Activated T-cell treated with anti-CD3 and anti-CD28 coated beads for 24 hours (primary cell): ENCODE measurements around the gene PEX5L.
"Not testable (repeated sequence)": the region's sequence is repeated elsewhere in the genome, so short reads cannot be mapped to it uniquely, and the experiment has no call there.

Source experiments
- DNase-seq: peaks from one replicate; pipeline ENCODE4 v3.0.0-alpha.2; 2020; ENCODE audit warnings: low read depth

The PEX5L gene

DNA sequence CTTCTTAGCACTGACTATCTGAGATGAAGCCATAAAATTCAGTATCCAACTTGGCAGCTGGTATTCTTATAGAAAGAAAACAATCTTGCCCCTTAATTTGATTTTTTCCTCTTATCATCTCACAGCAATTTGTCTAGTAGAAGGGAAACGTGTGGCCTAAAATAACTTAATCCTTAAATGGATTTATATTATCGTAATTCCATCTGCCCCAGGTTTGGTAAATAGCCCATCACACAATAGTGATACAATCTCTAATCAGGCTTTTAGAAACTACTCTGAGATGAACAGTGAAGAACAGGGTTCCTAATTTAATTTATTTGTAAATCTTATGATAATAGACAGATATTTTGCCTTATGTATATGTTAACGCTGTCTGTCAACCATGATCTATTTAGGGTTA, 24.8 kb downstream of the PEX5L start:
- DNase-seq: no peak

DNA sequence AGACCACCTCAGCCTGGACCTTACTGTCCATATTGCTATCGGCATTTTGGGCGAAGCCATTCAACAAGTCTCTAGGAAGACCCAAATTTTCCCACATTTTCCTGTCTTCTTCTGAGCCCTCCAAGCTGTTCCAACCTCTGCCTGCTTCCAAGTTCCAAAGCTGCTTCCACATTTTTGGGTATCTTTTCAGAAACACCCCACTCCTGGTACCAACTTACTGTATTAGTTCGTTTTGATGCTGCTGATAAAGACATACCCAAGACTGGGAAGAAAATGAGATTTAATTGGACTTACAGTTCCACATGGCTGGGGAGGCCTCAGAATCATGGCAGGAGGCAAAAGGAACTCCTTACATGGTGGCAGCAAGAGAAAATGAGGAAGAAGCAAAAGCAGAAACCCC, 28.4 kb downstream of the PEX5L start:
- DNase-seq: not testable (repeated sequence)

DNA sequence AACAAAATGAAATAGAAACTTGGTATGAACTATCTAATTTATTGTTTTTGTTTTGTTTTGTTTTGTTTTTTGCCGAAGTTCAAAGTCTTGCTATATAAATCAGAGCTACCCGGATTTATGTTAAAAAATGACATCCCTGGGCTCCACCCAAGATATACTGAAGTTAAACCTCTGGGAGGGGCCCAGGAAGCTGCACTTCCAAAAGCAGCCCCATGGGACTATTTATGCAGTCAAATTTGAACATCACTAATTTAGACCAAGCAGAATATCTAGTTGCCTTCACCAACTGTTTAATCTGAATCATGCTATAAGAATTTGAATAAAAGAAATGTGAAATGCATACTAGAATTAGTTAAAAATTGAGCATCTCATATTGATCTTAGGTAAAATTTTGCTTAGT, 32.2 kb downstream of the PEX5L start:
- no peak for DNase-seq

DNA sequence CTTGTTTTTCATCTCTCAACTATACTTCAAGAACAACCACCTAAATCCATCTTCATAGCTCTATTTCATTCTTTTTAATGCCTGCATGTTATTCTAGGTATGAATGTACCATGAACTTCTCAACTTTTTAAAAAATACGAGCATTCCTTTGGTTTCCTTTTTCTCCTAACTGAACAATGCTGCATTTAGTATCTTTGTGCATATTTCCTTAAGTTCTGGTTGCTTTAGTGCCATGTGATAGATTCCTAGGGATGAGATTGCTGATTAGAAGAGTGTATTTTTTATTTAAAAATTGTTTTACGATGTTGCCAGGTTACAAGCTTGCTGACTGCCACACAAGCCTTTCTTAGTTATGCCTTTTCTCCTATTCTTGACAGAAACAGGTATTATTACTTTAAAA, 34.7 kb downstream of the PEX5L start:
- no peak for DNase-seq

DNA sequence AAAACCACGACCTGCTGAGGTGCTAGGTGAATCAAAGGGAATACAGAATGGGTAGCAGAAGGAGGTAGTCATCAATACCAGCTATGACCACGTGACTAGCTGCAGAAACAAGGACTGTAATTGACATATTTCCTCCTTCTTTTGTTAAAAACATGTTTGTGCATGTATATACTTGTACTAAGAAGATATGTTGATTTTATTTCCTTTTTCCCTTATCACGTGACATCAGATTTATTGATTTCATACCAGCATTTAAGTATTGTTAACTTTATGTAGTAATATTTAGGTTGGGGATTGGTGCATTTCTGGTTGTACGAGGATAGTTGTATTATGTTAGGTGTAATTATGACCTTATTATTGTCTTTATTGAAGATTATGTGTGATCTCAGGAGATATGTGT, 36.2 kb downstream of the PEX5L start:
- no peak for DNase-seq

DNA sequence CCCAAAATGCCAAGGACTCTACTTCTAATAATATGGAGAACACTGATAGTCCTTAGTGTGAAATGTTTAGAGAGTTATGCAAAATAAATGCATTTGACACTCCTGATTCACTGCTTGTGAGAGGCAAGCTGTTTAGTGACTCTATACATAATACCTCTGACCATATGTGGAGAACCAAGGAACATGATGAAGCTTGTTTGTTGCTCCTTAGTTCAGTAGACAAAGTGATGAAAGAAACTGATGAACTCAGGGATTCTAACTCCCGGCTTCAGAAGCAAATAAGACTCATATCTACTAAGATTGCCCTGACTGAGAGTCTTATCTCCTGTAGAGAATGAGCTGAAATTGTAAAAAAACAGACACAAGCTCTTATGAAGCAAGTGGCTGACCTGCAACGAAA, 41.3 kb downstream of the PEX5L start:
- DNase-seq: no peak

DNA sequence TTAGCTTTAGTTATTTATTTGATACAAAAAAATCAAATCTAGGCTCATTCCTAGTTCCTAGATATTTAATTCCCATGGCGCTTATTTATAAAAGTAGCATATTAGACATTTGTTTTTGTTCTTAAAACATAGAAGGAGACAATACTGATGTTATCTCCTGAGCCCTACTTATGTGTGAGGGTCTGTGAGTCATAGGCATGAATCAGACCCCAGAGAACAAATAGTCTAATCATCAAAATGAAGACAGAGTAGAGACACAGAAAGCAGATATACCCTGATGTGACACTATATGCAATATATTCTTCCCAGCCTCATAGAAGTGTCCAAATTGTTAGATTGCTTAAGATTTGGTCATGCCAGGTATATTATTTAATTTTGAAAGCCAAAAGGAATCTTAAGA, 44.9 kb downstream of the PEX5L start:
- DNase-seq: no peak

DNA sequence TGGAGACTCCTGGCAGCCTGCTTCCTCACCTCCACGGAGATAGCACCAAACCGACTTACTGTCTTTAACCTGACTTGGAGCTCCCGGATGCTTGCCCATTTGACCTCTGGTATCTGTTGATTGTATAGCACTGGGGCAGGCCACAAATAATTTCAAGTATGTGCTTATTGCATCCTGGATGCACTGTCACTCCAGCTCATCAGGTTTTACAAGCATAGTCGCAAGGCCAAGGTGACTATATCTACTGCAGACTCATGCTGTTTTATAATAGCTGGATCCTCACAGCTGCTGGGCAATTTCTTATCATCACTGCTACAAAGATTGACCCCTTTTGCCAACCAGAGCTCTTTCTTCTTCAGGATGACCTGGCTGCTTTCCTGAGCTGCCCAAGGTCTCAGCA, 45.6 kb downstream of the PEX5L start:
- DNase-seq: no peak

DNA sequence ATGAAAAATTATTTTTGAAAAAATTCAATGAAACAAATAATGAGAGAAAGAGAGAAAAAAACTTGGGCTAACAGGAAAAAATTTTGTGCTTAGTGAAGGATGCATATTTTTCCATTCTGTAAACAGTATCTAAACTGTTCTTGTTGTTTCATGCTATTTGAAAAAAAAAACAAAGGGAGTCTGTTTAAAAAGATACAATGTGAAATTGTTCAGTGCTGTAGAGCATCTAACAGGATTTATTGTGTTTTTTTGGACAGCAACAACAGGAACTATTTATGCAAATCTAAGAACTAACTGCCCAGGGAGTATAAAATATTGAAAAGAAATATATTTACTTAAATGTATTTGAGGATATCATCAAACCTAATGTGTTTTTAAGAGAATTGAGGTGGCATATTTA, 55.1 kb downstream of the PEX5L start:
- DNase-seq: no peak

DNA sequence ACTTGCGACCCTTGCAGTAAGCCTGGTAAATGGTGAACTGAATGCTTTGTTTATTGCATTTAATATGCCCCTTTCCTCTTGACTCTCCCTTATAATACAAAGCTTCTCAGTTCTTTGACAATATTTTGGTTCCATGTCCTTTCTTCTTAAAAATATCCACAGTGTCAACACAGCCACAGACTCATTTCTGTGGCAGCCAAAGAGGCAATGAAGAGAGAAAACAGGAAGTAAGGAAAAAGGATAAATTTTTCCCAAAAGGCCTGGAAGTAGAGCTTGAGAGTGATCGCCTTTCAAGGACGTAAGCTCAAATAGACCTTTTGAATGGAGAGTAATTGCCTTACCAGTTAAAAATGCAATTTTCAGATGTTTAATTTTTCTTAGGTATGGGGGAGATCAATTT, 59.4 kb downstream of the PEX5L start:
- no peak for DNase-seq

DNA sequence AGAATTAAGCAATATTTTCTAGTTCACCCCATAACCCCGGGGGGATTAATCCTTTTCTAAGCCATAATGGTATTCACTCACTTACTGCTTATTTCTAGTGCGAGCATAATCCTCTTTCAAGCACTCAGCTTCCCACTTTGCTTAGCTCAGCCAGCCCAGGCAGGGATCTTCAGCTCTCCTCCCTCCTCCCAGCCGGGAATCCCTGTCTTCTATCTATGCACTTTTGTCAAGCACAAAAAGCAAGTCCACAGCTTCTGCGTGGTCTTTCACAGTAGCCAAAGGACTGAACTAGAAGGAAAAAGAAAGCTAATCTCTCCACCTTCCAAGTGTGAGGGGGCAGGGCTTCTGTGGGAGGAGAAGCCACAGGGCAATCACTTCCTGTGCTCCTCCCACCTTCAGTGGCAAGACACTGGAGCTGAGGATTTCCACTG, 62.8 kb downstream of the PEX5L start:
- DNase-seq: no peak

DNA sequence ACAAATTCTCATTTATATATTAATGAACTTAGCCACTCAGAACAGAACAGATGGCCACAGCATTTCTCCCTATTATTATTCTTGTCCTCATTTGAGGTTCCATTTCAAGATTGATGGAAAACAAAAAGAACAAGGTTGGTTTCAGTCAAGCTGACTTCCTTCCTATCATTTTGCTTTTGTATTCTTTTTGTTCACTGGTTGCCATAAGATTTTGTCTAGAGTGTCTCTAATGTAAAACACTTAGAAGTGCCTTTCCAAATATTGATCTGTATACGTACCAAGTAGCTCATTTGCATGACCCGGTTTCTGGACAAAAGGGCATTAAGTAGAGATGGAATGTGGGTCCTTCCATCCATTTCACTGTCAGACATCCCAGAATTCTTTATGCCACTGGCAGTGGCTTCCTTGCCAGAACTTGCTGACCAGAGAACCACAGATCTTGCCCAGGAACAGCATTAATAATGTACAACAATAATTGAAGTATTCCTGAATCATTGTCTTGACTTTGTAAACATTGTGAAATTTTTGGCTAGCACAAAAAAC, 63.8 kb downstream of the PEX5L start:
- DNase-seq: no peak

DNA sequence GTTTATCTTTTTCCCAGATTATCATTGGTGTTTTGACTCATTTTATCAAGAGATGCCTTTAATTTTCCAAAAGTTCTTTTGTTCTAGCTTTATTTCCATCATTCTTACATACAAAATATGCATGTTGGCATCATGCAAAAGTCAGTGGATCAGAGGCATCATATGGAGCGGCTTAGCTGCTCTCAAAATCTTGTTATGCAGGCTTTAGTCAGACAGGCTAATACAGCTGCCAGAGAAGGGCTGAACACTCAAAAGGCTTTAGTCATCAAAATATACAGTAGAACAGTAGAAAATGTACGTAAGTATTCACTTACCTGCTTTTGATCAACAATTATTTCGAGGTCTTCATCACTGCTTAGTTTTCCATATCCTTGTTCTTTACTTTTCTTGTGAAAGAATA, 65.5 kb downstream of the PEX5L start:
- DNase-seq: no peak

DNA sequence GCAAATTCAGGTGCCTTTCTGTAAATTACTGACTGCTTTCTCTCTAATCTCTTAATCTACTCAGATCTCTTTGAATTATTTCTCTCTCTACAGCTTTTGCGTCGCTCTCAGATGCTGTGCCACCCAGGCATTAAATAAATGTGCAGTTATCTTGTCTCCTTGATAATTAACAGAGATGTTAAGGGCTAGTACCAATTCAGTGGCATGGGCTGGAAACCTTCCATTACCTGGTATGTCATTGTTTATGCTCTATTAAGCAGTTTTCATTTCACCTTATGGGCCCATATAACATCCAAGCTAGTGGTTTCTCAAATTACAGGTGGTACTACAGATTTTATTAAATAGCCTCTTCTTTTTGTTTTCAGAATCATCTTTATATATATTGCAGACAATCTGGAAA, 66.0 kb downstream of the PEX5L start:
- DNase-seq: no peak

DNA sequence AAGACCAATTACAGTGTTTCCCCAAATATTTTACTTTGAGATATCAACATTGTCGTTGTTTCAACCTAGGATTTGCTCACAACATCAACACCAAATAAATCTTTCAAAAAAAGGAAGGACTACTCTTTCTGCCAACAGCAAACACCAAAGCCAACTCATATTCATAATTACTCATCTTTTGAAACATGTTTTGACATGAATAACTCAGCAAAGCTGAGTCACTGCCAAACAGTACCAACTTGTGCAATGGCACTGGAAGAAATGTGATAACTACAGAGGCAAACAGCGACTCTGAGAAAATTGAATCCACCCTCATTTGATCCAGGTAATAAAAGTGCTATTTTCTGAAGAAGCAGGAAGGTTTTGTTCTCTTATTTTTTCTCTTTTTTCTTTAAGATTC, 67.2 kb downstream of the PEX5L start:
- no peak for DNase-seq

DNA sequence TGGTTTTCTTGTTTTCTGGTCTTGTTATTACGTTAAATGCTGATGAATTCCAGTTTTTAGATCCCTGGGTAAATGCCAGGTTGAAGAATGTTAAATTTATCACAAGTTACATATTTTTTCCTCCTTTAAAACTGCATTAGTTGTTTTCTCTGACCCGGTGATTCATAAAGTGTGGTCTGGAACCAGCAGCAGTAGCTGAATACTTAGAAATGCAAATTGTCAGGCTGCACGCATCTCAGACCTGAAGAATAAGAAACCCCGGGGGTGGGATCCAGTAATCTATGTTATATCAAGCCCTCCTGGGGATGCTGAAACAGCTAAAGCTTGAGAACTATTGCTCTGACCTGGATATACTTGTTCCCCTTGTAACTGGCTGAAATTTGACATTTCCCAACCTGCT, 69.1 kb downstream of the PEX5L start:
- no peak for DNase-seq

DNA sequence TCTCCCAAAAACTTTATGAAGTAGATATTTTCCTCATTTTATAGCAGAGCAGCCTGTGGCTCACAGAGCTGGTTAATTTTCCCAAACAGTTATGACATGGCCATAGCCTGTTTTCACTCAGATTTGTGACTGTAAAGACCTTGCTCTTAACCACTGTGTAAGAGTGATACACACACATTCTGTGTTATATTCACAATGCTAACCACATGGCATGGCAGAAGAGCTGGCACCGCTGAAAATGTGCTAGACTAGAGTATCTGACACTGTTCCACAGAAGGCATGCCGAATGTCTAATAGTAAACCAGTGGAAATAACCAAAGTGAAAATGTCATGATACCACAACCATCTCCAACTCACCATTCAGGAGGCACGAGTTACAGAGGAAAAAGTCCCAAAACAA, 71.8 kb downstream of the PEX5L start:
- DNase-seq: no peak

DNA sequence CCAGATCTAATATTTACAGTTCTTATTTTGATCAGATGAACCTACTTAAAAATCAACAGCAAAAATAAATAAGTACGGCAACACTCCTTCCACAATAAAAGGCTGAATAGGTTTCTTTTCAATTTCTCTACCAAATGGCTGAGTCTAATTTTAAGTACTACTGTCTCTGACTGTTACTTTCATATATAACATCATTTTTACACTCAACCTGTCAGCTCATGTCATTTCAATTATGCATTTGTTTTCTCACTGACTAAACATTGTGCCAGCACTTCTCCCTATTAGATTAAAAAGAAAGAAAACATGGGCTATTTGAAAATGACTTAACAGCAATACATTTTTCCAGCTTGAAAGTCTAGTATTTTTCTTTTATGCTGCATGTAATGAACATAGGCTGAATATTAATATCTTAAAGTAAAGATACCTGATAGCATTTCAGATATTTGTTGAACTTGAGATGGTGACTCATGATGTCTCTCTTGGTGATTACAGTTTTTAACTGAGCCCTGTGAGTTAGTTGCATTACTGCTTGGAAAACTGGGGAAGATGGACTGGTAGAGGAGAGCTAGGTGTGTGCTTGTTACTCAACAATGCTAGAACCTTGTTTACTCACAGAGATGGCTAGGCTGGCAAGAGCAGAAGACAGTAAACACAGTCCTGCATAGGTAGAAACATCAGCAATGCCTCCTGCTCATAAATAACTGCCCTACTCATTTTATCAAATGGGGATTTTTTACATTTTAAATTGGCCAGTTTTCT, 73.9 kb downstream of the PEX5L start:
- DNase-seq: no peak

DNA sequence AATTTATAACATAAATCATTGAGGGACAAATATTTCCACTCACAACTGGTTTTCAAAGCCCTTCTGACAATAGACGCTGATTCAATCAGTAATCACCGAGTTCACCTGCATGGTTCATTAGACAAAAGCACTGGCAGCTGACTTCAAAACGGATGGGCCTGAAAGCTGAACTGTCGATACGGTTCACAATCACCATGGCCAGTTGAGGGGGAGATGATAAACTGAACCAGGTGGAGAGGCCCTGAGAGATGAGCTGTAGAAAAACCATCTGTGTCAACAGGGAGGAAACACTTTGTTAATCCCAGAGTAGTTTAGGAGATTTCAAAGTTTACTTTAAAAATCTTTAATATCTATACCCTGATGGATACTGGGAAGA, 75.0 kb downstream of the PEX5L start:
- DNase-seq: no peak

DNA sequence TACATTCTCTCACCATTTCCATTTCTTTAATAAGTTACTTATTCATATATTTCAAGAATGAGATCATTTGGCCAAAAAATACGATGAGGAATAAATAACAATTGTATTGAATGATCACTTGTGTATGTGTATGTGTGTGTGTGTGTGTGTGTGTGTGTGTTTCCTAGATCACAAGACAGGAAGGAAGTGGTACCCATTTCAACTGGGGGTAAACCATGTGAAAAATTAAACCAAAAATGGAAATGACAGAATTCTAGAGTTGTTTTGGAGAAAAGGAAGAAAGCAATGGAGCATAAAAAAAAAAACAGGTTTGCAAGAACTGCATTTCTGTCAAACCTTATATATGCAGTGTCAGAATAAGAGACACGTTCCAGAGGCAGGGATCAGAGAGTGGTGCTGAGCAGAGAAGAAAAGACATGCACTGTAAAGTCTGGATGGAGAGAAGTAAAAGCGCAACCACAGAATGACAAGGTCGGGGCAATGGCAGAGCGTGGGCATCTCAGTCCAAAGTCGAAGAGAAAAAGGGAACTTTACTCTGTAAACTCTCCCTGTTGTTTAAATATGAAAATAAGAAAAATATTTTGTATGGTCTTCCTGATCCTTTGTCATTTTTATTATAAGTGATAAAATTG, 75.5 kb downstream of the PEX5L start:
- DNase-seq: no peak

DNA sequence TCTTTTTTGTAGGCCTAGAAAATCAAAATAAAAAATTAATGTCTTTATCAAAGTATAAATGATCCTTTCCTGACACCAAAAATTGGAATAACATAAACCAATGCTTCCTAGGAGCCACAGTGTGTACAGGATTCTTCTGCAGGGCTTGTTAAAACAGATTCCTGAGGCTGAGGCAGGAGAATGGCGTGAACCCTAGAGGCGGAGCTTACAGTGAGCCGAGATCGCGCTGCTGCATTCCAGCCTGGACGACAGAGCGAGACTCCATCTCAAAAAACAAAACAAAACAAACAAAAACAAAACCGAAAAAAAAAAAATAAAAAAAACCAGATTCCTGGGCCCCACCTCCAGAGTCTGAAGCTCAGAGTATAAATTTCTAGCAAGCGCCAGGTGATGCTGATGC, 78.0 kb downstream of the PEX5L start:
- DNase-seq: no peak

DNA sequence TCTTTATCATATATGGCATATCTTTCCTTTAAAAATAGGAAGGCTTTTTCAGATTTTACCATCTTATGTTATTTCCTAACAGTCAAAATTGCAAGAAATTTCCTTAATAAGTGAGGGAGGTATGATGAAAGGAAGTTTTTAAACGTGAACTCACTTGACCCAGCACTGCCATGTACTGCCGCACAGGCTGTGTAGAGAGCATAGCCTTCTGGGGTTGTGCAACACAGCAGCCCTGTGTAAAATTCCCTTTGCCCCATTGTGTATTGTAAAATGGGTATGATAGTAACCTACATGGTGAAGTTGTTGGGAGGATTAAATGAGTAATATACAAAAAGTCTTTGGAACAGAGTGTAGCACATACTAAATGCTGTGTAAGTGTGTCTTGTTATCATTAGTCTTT, 78.6 kb downstream of the PEX5L start:
- no peak for DNase-seq

DNA sequence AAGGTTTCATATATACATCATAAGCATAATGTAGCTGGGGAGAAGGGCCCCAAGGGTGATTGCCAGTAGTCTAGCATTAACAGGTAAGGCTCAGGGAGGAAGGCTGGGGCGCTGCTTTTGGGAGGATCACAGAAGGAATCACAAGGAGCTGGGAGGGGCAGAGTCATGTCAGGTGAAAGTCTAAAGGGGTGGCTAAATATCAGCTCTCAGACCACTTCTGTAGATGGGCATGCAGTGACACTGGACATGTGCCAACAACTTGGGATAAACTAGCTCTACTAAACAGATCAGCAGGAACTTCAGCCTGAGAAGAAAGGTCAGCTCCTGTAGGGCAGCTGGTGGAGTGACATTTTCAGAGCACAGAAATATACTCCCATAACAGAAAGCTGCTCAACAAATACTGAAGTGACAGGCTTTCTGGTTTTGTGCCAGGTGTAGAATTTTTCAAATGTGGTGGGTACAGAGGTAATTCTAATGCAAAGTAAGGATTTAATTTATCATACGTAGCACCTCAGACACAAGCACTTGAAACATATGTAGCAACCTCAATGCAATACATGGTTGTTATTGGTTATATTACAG, 79.4 kb downstream of the PEX5L start:
- DNase-seq: no peak

DNA sequence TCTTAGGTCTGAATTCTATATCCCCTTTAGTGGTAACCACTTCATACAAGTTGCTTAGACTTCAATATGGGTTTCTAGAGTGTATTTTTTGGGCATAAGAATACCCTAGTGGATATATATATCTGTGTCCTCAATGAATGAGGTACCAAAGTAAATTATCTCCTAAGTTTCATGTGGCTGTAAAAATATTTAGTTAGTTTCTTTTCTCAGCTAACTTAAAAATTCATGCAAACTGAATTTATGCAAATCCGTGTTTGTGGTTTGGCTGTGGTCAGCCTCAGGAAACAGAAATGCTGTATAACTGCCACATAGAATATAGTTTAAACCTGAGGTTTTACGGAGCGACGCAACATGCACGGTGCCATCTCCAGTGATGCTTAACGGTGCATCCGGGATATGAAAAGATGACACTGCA, 80.3 kb downstream of the PEX5L start:
- no peak for DNase-seq
